ENCODE results near the gene ZMIZ1. TPM values are rescaled to one million over a fixed set of nuclear protein-coding genes. Genes with fewer than 3 reads are reported as not detected.
A peak's percentile ranks its signal among the peaks of the same experiment; 100 is the strongest.

ZMIZ1 gene
- total RNA-seq, 2 experiments from 2014 or later: 14.6 to 15.5 TPM

DNA sequence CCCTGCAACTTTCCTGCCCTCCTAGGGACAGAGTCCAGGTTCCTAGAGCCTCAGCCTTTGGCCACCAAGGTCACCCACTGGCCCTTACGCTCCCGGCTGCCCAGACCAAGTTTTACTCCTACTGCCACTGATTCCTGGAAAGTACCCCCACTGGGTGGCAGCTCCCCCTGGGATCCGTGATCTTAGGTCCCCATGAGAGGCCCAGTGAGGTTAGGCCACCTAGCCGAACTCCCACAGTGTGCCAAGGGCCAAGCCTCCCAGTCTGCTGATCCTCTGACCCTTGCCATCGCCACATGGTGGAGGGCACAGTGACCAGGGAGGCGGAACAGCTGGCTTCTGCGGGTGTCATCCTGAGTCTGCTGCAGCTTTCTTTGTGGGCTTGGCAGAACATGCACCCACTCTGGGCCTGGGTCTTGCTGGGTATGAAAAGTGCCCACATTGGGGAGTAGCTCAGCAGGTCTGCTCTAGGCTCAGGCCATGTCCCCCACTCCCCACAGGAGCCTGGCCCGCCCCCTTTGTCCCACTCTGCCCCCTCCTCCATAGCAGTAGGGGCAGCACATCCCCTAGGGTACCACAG, 238.0 kb downstream of the ZMIZ1 start:
- TF ChIP-seq, protein P1, sequence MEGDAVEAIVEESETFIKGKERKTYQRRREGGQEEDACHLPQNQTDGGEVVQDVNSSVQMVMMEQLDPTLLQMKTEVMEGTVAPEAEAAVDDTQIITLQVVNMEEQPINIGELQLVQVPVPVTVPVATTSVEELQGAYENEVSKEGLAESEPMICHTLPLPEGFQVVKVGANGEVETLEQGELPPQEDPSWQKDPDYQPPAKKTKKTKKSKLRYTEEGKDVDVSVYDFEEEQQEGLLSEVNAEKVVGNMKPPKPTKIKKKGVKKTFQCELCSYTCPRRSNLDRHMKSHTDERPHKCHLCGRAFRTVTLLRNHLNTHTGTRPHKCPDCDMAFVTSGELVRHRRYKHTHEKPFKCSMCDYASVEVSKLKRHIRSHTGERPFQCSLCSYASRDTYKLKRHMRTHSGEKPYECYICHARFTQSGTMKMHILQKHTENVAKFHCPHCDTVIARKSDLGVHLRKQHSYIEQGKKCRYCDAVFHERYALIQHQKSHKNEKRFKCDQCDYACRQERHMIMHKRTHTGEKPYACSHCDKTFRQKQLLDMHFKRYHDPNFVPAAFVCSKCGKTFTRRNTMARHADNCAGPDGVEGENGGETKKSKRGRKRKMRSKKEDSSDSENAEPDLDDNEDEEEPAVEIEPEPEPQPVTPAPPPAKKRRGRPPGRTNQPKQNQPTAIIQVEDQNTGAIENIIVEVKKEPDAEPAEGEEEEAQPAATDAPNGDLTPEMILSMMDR (IDR thresholded peaks at IDR 0.05): no peak
- ChIA-PET CTCF (no interaction called here), POLR2A (no interaction called here)
- Mint-ChIP-seq H3K27ac (no peak overlapping the region), H3K36me3 (ENCODE audit: low read depth) (peaks cover 58% of the 10 kb centered on the region), H3K4me1 (ENCODE audit: low read depth) (no peaks in the 10 kb centered on the region), H3K9me3 (no peaks in the 10 kb centered on the region), H3K4me3 (no peak overlapping the region), H3K27me3 (no peaks in the 10 kb centered on the region)
- intact Hi-C loops (cut with DNase I, micrococcal nuclease): no loop called here
- Histone ChIP-seq H3K36me3 (ENCODE audit: insufficient read depth, low read length) (peaks cover 55% of the 10 kb centered on the region), H3K27me3 (ENCODE audit: control insufficient read depth in 1 of 2, insufficient read depth in 2 of 2, low read length in 2 of 2) (no peaks in the 10 kb centered on the region), H3K4me3 (ENCODE audit: low read length) (no peak overlapping the region), H3K27ac (ENCODE audit: low read depth in 1 of 2, low read length in 2 of 2) (no peak overlapping the region), H3K4me1 (ENCODE audit: insufficient read depth, low read length) (no peaks in the 10 kb centered on the region), H3K9me3 (ENCODE audit: control insufficient read depth in 1 of 2, insufficient read depth in 1 of 2, low read length in 2 of 2) (no peaks in the 10 kb centered on the region)
- DNase-seq: no peak
- no peak for ATAC-seq (ENCODE audit: poor library complexity)

DNA sequence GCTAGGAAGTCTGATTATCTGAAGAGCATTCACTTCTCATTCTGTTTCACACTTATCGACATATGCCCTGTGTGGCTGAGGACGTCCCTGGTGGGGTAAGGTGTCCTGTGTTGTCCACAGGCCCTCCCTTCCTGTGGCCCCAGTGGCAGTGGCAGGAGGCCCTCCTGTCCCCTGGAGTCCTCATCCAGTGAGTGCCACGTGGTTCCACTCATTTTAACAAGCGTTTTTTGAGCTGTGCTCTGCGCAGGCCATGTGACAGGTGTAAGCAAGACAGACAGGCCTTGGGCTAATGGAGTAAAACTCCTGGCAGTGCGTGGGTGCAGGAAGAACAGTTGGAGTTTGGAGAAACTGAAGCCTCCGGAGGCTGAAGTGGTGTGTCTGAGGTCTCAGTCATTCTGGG, 239.2 kb downstream of the ZMIZ1 start:
- CTCF ChIA-PET: no interaction called here

DNA sequence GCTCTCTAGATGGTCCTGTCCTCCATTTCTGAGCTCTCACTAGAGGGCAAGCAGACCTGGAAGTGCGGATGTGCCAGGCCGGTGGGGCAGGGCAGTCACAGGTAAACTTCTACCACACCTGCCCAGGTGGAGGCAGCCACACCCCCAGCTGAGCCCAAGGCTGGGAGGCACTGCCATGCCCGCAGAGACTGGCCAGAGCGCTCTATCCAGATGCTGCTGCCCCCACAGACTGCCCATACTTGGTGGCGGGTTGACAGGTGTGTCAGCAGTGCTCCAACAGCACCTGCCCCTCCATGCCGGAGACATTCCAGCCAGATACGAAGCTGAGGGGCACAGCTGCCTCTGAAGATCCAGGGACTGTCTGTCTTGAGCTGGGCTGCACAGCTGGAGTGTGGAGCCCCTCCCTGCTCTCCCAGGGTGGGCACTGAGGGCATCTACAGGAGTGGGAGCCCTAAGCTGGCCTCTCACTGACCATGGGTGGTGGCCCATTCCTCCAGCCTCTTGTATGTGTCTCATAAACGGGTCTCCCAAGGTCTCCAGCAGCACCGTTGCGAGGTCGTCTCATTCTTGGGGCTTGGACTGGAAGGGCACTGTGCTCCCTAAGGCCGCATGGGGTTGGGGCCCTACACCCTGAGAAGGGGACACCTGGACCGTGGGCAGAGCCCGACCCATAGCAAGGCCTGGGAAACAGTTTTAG, 240.4 kb downstream of the ZMIZ1 start:
- POLR2A ChIA-PET: no interaction called here
- H3K36me3 Mint-ChIP-seq (ENCODE audit: low read depth): peaks cover 57% of the 10 kb centered on the region

More for the DNA sequence above, 239.2 kb downstream of the ZMIZ1 start:
- TF ChIP-seq, protein P1 (IDR thresholded peaks at IDR 0.05): no peak
- ATAC-seq (ENCODE audit: poor library complexity) (no peak), DNase-seq (no peak)
- Histone ChIP-seq H3K4me1 (ENCODE audit: insufficient read depth, low read length) (no peaks in the 10 kb centered on the region), H3K36me3 (ENCODE audit: insufficient read depth, low read length) (peaks cover 52% of the 10 kb centered on the region), H3K27ac (ENCODE audit: low read depth in 1 of 2, low read length in 2 of 2) (no peak overlapping the region), H3K27me3 (ENCODE audit: control insufficient read depth in 1 of 2, insufficient read depth in 2 of 2, low read length in 2 of 2) (no peaks in the 10 kb centered on the region), H3K9me3 (ENCODE audit: control insufficient read depth in 1 of 2, insufficient read depth in 1 of 2, low read length in 2 of 2) (no peaks in the 10 kb centered on the region), H3K4me3 (ENCODE audit: low read length) (no peak overlapping the region)
- intact Hi-C loops (cut with DNase I, micrococcal nuclease): no loop called here
- Mint-ChIP-seq H3K36me3 (ENCODE audit: low read depth) (peaks cover 50% of the 10 kb centered on the region), H3K9me3 (no peaks in the 10 kb centered on the region), H3K4me3 (no peak overlapping the region), H3K27me3 (no peaks in the 10 kb centered on the region), H3K27ac (no peak overlapping the region), H3K4me1 (ENCODE audit: low read depth) (no peaks in the 10 kb centered on the region)
- POLR2A ChIA-PET: no interaction called here

More for the DNA sequence above, 240.4 kb downstream of the ZMIZ1 start:
- no peaks in the 10 kb centered on the region for H3K27me3 ChIP-seq (ENCODE audit: control insufficient read depth in 1 of 2, insufficient read depth in 2 of 2, low read length in 2 of 2)
- Mint-ChIP-seq H3K27me3 (no peaks in the 10 kb centered on the region), H3K4me1 (ENCODE audit: low read depth) (no peaks in the 10 kb centered on the region), H3K27ac (no peak overlapping the region), H3K9me3 (no peaks in the 10 kb centered on the region), H3K4me3 (no peak overlapping the region)
- no peak overlapping the region for H3K4me3 ChIP-seq (ENCODE audit: low read length)
- intact Hi-C loops (cut with DNase I, micrococcal nuclease): no loop called here
- CTCF ChIA-PET: no interaction called here
- no peak overlapping the region for H3K27ac ChIP-seq (ENCODE audit: low read depth in 1 of 2, low read length in 2 of 2)
- H3K36me3 ChIP-seq (ENCODE audit: insufficient read depth, low read length): peaks cover 41% of the 10 kb centered on the region
- DNase-seq: peak in 1 of 14 experiments; percentile 3
- TF ChIP-seq, protein P1 (IDR thresholded peaks at IDR 0.05): no peak
- no peaks in the 10 kb centered on the region for H3K9me3 ChIP-seq (ENCODE audit: control insufficient read depth in 1 of 2, insufficient read depth in 1 of 2, low read length in 2 of 2)
- no peaks in the 10 kb centered on the region for H3K4me1 ChIP-seq (ENCODE audit: insufficient read depth, low read length)
- no peak for ATAC-seq (ENCODE audit: poor library complexity)

Data from CD4-positive, alpha-beta T cell (primary cell).